ENCODE data around the gene TP53INP2. TPM values are rescaled to one million over a fixed set of nuclear protein-coding genes. Genes with fewer than 3 reads are reported as not detected.
A peak's percentile ranks its signal among the peaks of the same experiment; 100 is the strongest.

The TP53INP2 gene
- total and polyA plus RNA-seq, 2 of the 13 experiments (the other 11 are each of a cell fraction or from before 2014, with no cell fraction given), result 5.2 to 18.8 TPM

GRCh38 chr20:34689486-34689885 is 14.7 kb upstream of the TP53INP2 start (continued):
- TF ChIP-seq ZGPAT (CRISPR knock-in tag; IDR thresholded peaks at IDR 0.05) (peak; percentile 28; the same call in 1 of the 2 replicates), ZNF512B (CRISPR knock-in tag; IDR thresholded peaks at IDR 0.05; ENCODE audit: borderline replicate concordance) (no peak), HMGXB4 (CRISPR knock-in tag; IDR thresholded peaks at IDR 0.05; ENCODE audit: borderline replicate concordance in 1 of 2, low read depth in 1 of 2) (peak in 1 of 2 experiments; percentile 41; a peak in 1 of 4 replicates), ZMYM3 (CRISPR knock-in tag; IDR thresholded peaks at IDR 0.05) (peak; percentile 94), ARNT (IDR thresholded peaks at IDR 0.05) (no peak), HOXD1 (CRISPR knock-in tag; IDR thresholded peaks at IDR 0.05) (no peak), ZNF333 (CRISPR knock-in tag; IDR thresholded peaks at IDR 0.05; ENCODE audit: borderline replicate concordance) (no peak), SAP130 (CRISPR knock-in tag; IDR thresholded peaks at IDR 0.05; ENCODE audit: low read depth) (peak; percentile 67), ZNF335 (CRISPR knock-in tag; IDR thresholded peaks at IDR 0.05) (peak; percentile 31; the same call in 1 of the 2 replicates), GABPA (IDR thresholded peaks at IDR 0.05; ENCODE audit: low read depth, low read length) (no peak), GABPA (CRISPR knock-in tag; IDR thresholded peaks at IDR 0.05; ENCODE audit: low read depth) (peak; percentile 64; the same call in 1 of the 2 replicates), RFX1 (IDR thresholded peaks at IDR 0.05) (no peak), PAXIP1 (CRISPR knock-in tag; conservative IDR thresholded peaks at IDR 0.05) (peak; percentile 38; the same call in 1 of the 2 replicates), ZNF354B (CRISPR knock-in tag; IDR thresholded peaks at IDR 0.05) (no peak), ZNF230 (CRISPR knock-in tag; IDR thresholded peaks at IDR 0.05) (no peak), ZNF414 (CRISPR knock-in tag; IDR thresholded peaks at IDR 0.05) (no peak), NR2F1 (CRISPR knock-in tag; IDR thresholded peaks at IDR 0.05) (0 out of 4 replicates have a peak, but pooled peaks of 1 of the 2 experiments have one; percentile 44), NCOR1 (IDR thresholded peaks at IDR 0.05; ENCODE audit: borderline replicate concordance, low read length) (no peak), E2F1 (CRISPR knock-in tag; IDR thresholded peaks at IDR 0.05) (no peak)
